Prostate gland (tissue), 2 donors: ENCODE data around the gene LDLRAD4.

Experiments
- POLR2A ChIP-seq: fragments of 450-650 bp; IDR thresholded peaks from one replicate; pipeline ENCODE4 v1.6.1; 2016; ENCODE audit warnings: antibody characterized with exemption, mild to moderate bottlenecking
- TF ChIP-seq, protein P1 (sequence below), 4 experiments: fragments of 200-600 bp in 2 of 4; fragments of 450-650 bp in 2 of 4; sonication (generic) in 2 of 4; IDR thresholded peaks; 1 replicate in 3 of 4; 2 replicates in 1 of 4; pipeline ENCODE4 v1.5.1; 2016 to 2019; ENCODE audit warnings: antibody characterized with exemption in 4 of 4, mild to moderate bottlenecking in 2 of 4, moderate library complexity in 2 of 4

DNA sequence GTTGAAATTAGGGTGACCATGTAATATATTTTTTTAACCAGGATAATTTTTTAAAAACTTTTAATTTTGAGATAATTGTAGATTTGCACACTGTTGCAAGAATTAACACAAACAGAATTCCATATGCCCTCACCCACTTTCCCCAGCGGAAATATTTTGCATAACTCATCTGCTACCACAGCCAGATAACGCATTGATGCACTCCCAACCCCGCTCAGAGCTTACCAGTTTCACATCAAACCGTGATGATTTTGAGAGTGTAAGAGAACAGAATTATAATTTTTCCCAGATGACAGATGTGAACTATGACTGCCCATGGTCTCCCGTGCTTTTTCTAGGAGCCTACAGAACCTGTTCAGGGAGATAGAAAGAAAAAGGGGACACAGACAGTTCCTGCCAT, 35.2 kb upstream of the LDLRAD4 start:
- no peak for TF ChIP-seq POLR2A
- TF ChIP-seq, protein P1, sequence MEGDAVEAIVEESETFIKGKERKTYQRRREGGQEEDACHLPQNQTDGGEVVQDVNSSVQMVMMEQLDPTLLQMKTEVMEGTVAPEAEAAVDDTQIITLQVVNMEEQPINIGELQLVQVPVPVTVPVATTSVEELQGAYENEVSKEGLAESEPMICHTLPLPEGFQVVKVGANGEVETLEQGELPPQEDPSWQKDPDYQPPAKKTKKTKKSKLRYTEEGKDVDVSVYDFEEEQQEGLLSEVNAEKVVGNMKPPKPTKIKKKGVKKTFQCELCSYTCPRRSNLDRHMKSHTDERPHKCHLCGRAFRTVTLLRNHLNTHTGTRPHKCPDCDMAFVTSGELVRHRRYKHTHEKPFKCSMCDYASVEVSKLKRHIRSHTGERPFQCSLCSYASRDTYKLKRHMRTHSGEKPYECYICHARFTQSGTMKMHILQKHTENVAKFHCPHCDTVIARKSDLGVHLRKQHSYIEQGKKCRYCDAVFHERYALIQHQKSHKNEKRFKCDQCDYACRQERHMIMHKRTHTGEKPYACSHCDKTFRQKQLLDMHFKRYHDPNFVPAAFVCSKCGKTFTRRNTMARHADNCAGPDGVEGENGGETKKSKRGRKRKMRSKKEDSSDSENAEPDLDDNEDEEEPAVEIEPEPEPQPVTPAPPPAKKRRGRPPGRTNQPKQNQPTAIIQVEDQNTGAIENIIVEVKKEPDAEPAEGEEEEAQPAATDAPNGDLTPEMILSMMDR (IDR thresholded peaks at IDR 0.05) = no peak
